ENCODE measurements around the gene SCRN2.

The SCRN2 gene

DNA sequence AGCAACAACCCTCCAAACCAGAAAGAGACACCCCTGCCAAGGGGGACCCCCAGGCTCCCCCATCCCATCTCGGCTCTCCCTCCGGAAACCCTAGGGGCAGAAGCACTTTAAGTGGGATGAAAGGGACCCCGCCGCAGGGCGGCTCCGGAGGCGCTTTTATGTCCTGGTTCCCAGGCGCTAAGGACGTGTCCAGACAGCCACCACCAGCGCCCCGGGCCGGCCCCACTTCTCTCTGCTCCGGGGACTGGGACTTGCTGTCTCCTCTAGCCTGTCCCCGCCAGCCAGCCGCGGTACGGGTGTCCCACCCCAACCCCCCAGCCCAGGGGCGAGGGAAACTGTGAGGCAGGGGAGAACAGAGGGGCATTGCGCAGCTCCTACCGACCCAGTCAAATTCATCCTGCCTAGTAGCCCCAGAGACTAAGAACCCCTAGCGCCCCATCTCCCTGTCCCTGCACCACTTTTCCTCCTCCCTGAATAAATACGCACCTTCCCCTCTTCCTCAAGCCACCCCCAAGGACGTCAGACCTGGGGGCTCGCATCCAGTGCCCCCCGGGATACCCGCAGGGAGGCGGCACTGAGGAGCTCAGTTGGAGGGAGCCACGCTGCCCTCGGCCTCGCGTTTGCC, 5.8 kb upstream of the SCRN2 start:
- DNase-seq (ENCODE audit: low spot score) = no peak

DNA sequence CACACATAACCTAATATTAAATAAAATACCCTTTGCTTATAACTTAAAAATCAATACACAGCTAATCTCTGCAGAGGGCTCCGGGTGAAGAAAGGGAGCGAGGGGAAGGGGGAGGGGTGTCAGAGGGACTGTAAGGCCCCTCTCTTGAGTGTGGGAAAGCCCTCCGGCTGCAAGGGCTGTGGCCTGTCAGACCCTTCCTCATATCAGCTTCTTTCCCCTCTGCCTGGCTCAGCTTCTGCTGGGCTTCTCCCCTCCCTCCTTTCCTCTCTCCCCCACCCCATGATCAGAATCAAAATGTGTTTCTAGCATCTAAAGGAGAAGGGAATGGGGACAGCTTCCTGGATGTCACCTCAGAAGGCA, 4.6 kb upstream of the SCRN2 start:
- no peak for DNase-seq (ENCODE audit: low spot score)

DNA sequence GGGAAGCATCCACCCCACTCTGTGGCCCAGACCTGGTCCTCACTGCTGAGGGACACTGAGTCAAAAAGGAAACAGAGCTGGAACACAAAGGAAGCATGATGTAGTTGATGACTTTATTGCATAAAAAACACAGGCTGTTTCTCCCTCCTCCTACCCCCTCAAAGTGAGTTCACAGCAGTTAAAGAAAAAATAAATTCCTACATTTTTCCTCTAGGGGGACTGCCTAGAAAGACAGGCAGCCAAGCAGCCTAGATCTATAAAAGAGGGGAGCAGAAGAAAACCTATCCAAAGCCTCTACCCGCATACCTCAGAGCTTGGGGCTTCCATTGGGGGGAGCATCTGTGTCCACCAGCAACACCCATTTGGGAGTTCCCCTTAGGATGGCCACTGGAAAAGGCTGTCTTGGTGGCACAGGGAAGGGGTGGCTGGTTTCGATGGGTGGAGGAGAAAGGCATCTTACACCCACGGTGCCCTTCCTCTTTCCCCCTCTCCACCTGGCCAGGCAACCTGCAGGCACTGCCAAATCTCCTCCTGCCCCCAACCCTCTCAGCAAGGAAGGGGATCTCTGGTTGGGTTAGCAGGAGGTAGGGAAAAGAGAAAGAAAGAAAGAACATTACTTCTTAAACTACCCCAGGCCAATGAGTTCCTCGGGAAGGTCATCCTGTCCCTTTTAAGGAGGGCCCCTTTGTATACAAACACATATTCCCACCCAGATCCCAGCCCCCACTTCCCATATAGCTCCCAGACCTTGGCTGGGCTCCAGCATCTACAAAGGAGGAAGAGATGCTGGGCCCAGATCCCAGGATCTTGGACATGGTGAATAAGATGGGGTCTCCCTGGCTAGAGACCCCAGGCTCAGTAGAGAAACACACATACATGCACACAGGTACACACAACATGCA, 4.0 kb upstream of the SCRN2 start:
- DNase-seq (ENCODE audit: low spot score) = peak; percentile 64

DNA sequence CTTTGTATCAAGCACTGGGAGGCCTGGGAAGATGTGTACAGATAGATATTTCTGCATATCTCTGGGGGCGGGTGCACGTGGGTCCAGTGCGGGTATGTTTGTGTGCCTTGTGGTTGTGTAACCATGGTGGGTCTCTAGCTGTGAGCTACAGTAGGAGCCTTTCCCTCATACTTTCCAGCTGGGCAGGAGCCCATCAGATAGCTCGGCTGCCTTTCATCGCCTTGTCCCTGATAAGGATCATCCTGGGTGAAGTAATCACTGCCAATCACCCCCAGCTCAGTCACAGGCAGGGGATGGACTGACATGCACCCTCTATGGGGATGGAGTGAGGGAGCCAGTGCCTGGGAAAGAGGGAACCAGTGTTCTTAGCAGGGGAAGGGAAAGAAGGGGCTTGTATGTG, 3.2 kb upstream of the SCRN2 start:
- peak; percentile 50 for DNase-seq (ENCODE audit: low spot score)

DNA sequence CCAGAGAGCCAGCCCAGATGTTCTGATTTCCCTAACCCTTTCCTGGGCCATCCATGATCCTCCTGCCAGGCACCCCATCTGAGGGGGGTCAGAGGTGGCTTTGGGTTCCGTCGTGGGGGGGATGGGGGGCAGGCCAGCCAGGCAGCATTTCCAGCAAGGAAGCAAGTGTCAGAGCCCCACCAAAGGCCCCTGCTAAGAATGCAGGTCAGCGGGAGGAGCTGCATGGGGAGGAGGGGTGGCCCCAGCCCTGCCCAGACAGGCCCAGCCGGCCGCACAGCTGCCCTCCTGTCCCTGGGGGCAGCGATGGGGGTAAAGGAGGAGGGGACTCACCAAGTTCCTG, 2.3 kb upstream of the SCRN2 start:
- no peak for DNase-seq (ENCODE audit: low spot score)

DNA sequence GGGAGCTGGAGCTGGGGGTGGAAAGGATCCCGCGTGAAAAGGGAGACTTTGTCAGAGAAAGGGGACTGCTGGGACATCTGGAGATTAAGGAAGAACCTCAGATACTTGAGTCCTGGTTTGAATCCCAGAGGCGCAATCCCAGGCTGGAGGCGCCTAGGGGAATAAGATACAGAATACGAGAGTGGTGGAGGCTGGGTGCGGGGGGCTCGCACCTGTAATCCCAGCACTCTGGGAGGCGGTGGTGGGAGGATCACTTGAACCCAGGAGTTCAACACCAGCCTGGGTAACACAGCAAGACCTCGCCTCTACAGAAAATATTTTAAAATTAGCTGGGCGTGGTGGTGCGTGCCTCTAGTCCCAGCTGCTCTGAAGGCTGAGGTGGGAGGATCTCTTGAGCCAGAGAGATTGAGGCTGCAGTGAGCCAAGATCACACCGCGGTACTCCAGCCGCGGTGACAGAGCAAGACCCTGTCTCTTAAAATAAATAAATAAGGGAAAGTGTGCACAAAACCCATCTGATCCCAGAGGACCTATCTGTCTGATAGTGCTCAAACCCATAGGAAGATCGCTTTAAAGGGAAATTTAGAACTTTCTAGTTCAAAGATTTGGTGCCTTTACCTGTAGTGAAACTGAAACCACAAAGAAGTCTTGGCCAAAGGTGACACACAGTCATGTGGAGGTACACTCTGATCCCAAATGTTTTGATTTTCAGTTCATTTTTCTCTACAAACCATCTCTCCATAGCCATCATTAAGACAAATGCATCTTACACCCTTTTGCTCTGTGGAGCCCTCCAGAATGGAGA, 617 bp upstream of the SCRN2 start:
- DNase-seq (ENCODE audit: low spot score) = no peak

DNA sequence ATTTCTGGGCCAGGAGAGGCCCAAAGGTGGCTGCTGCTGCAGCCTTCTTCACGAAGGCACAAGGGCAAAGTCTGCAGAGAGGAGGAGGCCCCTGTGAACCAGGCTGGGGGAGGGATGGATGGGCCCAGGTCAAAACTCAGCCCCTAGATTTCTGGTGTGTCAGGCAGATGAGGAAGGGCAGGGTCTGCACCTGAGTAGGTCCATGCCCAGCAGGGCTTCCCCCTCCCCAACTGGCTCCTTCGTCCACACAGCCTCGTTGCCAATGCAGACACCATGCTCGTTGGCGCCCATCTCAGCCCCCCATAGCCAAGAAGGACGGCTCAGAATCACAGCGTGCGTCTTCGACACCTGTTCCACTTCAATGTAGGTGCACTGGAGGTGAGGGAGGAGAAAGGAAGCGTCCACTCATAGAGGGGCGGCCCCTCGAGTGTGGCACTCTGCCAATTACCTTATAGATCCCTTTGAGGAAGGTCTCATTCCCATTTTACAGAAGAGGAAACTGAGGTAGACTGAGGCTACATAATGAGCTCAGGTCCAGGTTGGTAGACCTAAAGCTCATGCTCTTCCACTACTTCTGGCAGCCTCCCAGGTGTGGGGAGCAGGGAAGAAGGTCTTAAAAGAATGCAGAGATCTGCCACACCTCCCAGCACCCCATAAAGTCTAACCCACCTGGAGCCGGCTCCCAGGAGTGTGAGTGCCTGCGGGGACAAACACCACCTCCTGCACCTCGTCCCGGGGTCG, 902 bp downstream of the SCRN2 start:
- no peak for DNase-seq (ENCODE audit: low spot score)

DNA sequence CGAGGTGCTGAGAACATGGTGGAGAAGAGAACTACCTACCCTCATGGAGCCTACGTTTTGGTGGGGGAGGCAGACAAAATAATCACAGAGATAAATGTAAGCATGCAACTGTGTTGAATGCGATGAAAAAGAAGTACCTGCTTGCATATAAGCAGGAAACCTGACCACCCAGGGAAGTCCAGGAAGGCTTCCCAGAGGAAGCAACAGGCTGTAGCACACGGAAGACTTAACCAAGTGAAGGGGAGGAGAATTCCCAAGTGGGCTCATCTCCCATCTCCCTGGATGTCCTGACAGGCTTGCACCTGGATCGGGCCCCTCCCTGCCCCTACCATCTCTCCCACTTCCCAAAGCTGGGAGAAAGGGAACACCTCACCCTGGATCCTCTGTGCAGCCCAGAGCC, 2.0 kb downstream of the SCRN2 start:
- no peak for DNase-seq (ENCODE audit: low spot score)

DNA sequence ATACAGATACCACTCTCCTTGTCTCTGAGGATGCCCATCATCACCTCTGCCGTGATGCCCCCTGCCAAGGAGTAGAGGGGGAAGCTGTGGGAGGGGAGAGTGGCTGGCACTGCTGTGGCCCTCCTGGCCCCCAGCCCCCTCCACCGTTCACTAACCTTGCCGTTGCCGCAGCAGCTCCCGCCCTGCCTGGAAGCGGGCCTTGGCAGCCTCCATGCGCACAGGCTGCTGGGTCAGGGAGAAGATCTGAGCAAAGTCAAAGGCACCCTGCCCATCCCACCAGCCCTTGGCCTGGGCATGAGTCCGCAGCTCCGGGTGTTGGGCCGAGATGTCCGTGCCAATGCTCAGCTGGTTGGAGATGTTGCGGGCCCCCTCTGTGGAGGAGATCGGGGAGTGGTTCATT, 2.4 kb downstream of the SCRN2 start:
- DNase-seq (ENCODE audit: low spot score) = no peak

DNA sequence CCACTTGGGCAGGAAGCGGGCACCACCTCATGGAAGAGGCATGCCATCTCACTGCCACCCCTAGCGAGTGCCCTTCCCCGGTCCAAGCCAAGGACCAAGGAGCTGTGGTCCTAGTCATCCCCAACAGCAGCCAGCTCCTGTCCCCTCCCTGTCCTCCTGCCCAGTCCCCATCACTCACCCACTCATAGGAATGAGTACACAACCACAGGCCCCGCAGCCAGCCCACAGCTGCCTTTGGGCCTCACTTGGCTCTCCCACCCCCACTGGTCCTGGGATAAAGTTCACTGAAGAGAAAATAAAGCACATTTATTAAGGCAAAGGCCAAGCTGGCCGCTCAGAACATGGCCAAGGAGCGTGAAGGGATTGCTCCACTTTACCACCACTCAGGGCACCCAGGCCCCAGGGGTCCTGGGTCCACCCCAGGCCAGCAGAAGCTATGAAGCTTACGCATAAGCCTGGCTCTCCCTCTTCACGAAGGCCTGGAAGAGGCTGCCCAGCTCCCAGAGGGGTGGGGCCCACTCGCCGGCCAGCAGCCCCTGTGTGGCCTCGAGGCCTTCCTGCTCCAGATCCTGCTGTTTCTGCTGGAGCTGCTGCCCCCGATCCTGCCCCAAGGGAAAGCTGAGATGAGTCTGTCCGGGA, 3.6 kb downstream of the SCRN2 start:
- DNase-seq (ENCODE audit: low spot score) = no peak

DNA sequence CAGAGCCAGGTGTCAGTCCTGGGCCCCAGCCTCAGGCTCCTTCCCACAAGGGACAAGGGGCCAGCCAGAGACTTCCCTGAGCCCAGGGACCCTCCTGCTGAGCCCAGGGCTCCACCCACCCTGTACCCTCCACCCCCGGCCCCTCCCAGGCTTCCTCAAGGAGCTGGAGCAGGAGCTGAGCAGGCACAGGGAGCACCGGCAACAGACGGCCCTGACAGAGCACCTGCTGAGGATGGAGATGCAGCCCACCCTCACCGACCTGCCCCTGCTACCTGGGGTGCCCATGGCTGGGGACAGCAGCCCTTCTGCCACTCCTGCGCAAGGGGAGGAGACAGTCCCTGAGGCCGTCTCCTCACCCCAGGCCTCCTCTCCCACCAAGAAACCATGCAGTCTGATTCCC, 4.5 kb downstream of the SCRN2 start:
- DNase-seq (ENCODE audit: low spot score) = no peak

DNA sequence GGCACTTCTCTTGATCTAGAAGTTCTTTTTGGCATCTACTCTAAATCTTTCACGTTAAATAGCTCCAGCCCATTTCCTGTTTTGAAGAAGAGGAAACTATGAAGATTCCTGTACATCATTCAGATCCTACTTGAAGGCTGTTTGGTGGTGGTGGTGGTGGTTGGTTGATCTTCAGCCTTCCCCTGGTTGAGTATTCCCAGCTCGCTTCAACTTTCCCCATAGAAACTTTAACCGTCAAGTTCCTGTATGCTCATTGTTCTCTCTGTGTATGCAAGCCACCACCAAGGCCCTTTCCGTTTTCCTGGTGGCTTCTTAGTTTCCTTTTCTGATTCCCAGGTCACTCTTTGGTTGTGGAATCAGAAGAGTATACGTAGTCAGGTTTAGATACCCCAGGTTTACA, 6.3 kb downstream of the SCRN2 start:
- no peak for DNase-seq (ENCODE audit: low spot score)

DNA sequence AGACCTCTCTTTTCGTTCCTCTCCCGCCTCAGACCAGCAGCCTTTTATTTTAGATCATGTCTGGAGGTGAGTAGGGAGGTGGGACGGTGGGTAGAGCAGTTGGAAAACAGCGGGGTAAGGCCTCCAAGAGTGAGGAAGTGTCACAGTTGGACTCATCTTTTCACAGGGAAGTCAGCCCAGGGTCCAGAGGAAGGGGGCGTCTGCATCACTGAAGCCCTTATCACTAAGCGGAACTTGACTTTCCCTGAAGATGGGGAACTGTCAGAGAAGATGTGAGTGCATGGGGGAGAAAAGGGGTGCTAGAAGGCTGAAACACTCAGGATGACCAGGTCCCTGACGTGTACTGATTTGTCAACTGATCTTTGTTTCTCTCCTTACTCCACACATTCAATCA, 9.1 kb downstream of the SCRN2 start:
- no peak for DNase-seq (ENCODE audit: low spot score)

DNA sequence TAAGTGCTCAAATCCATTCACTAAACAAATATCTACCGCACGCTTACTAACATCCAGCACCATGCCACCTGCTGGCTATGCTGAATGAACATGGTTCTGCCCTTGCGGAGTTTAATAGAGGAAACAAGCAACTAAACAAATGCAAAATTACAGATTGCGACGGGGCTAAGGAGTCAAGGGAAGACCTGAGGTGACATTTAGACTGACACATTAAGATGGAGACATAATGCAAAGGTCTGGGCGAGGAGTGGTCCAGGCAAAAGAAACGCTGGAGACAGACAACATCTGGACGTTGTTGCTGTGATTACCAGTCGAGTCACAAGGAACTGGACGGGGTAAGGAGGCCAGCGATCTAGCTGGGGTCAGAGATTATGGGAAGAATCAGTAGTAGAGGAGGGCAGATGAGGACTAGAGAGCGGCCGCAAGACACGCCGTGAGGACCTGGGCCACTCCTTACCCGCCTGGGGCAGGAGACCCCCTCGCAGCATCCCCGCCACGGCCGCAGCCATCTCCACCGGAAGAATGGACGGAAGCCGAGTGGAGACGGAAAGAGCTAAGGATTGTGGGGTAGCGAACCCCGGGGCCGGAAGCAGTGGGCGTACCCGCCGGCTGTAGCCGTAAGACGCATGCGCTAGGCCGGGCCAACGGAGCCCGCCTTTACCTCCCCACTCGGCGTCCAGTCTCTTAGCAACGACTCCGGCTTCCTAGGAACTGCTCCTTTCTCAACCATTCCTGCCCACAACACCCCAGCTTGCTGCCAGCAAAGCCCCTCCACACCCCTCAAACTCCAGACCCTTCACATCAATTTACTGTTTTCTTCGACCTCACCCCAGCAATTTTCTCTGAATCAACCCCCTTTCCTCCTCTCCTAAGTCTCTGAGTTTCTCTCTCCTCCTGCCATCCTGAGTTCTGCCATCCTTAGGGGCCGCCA, 9.8 kb downstream of the SCRN2 start, which contains the start of the genes LRRC46 and MRPL10:
Gene LRRC46, plus strand, starts transcription at position 668 of the 931 bp plus-strand sequence. CDS start 320 bp downstream, outside the sequence.
Gene MRPL10, minus strand, starts transcription at position 539 of the 931 bp plus-strand sequence. Its CDS starts 30 bp downstream, at position 509.
- peak; percentile 100 for DNase-seq (ENCODE audit: low spot score)

DNA sequence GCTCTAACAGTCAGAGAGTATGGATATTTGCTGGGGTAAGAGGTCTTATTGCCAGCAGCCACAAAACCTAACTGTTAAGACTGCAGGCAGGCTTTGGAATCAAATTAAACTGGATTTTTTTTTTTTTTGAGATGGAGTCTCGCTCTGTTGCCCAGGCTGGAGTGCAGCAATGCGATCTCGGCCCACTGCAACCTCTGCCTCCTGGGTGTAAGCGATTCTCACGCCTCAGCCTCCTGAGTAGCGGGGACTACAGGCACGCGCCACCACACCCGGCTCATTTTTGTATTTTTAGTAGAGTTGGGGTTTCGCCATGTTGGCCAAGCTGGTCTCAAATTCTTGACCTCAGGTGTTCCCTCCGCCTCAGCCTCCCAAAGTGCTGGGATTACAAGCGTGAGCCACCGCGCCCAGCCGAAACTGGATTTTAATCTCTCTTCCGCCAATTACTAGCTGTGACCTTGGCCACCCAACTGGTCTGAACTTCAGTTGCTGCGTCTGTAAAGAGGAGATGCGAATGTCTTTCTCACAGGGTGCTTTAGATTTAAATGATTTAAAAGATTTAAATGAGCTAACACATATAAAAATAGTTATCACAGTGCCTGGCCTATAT, 10.6 kb downstream of the SCRN2 start:
- no peak for DNase-seq (ENCODE audit: low spot score)

DNA sequence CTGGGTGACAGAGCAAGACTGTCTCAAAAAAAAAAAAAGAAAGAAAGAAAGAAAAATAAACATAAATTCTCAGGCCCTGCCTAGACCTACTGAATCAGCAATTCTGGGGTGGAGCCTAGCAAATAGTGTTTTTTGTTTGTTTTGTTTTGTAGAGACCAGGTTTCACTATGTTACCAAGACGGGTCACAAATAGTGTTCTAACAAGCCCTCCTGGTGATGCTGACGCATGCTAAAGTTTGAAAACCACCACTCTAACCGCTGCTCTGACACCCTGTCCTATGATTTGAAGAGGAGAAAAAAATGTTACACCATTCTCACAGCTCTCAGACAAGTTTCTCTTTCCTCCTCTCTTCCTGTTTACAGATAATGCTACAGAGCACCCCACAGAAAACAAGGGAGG, 11.2 kb downstream of the SCRN2 start:
- DNase-seq (ENCODE audit: low spot score) = no peak

DNA sequence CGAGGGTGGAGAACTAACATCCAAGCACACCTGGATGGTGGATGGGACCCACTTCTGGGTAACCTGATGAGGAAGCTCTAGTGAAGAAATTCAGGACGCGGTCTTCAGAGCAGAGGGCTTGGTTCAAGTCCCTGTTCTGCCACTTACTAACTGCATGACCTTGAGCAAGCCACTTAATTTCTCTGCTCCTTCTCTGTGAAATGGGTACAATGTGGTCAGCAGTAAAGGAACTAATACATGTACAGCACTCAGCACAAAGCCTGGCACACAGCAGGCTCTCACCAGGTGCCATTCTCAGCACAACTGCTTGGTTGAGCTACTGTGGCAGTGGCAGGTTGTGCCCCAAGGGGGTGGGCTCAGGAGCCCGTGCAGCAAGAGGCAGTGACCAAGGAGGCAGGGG, 17.6 kb downstream of the SCRN2 start:
- DNase-seq (ENCODE audit: low spot score) = no peak

DNA sequence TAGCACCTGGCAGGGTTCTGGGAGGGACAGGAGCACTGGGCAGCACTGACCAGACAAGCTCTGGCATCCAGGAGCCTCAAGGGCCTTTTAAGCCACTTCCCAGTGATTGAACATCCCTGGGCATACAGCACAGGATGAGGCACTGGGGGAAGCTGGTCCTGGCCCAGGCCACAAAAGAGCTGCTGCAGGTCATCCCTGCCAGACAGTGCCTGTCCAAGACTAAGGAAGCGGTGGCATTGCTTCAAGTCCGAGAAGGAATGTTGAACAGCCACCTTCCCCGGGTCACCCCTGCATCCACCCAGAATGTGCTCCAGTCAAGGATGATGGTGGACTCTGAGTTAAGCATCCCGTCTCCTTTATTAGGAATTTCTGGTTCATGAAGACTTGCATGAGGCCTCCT, 18.3 kb downstream of the SCRN2 start:
- no peak for DNase-seq (ENCODE audit: low spot score)

DNA sequence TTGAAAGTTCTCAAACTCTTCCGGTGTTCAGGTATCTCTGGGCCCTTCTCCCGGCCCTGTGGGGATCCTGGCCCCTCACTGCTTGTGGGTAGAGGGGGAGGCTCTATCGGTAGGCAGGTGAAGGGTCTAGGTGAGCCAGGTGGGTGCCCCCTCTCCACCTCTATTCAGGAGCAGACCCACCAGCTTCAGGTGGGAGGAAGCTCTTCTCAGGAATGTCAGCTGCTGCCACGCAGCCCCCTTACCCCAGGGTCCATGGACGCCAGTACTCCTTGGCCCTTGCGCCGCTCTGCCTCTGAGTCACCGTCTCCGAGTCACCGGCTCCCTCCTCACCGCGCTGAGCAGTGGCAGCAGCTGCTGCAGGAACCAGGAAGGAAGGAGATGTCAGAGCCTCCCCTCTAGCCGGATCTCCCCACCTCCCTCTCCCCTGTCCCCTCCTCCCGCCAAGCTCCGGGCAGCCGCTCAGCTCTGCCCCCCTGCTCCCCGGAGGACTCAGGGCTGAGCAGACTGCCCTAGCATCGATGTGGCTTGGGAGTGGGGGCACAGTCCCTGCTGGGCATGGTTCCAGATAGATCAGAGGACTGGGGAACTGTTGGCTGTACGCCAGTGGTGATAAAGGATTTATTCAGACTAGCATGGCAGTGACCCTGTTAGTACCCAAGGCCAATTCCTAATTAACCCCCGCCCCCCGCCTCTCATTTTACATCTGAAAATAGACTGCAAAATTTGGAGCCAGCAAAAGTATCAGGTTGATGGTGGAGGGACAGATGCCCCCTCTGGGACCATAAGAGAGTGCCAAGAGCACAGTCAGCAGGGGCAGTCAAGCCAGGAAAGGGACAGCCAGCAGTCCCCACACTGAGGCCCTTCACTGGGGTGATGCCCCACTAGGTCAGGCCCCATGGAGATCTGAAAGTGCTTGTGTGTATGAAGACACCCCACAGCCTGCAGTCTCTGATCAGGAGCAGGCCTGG, 19.4 kb downstream of the SCRN2 start, which contains the start of gene OSBPL7:
Gene OSBPL7, minus strand, starts transcription at position 371 of the 968 bp plus-strand sequence. CDS start 1,516 bp downstream, outside the sequence.
- DNase-seq (ENCODE audit: low spot score) = peak; percentile 94
